Activated T-helper 9 cell treated with anti-CD3 and anti-CD28 coated beads, Interleukin-2, amount 50 U/mL, for 16 hours (primary cell): ENCODE results near the gene RERE.
"Not testable (repeated sequence)": the region's sequence is repeated elsewhere in the genome, so short reads cannot be mapped to it uniquely, and the experiment has no call there.

Experiments used
- DNase-seq: peaks from one replicate; pipeline ENCODE4 v3.0.0-alpha.2; 2020; ENCODE audit warnings: low read depth

Gene RERE

DNA sequence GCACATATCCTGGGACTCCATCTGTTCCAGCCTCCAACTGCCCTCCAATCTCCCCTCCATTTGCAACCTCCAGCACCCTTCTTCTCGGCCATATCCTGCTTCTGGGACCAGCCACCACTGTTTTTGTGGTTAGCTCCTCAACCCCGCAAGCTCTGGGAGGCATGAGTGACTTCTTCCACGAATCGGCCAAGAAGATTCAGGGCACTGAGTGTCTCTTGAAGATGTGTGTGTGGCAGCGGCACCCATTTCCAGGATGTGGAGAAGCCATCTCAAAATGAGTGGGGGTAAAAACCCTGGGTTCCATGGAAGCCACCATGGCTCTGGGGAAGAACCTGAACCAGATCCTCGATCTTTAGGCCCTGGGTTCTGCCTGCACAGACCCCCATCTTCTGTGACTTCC lies 304.9 kb downstream of the RERE start:
- DNase-seq = no peak

DNA sequence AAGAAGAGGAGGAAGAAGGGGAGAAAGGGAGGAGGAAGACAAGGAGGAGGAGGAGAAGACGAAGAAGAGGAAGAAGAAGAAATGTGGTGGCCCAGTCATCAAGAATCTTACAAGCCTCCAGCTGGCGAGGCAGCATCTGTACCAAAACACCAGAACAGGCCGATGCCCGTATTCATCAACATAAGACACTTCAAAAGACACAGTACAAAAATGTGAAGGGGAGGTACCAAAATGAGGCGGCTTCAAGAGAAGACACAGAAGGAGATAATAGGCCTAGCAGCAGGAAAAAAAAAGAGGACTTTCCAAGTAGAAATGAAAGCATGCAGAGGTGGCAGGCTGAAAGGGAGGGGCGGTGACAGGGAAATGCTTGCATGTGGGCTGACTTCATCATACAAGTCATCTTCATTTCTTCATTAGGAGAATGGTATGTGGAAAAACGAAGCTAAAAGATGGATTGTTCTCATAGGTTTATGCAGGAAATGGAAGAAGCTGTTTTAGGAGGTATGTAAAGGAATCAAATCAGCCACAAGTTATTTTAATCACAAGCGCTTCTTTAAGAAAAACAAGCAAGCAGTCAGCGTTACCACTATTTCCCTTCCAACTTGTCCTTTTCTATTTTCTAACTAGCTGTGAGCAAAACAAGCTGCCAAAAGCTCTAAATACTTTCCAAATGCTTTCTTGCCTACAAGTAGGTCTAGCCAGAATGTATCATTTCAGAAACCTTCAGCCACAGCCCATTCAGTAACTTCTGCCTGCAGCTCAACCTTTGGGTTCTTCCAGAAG lies 307.2 kb downstream of the RERE start:
- peak; percentile 17 for DNase-seq

DNA sequence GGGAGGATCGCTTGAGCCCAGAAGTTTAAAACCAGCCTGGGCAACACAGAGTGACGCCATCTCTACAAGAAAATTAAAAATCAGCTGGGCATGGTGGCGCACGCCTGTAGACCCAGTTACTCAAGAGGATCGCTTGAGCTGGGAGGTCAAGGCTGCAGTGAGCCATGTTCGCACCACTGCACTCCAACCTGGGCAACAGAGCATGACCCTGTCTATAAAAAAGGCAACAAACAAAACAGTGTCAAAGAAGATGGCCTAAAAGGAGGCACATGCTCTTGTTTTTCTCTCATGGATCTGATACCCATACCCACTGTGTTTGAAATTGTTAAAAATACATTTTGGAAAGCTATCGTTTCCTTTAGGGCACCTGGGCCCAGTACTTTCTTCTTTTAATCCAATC lies 307.9 kb downstream of the RERE start:
- no peak for DNase-seq

DNA sequence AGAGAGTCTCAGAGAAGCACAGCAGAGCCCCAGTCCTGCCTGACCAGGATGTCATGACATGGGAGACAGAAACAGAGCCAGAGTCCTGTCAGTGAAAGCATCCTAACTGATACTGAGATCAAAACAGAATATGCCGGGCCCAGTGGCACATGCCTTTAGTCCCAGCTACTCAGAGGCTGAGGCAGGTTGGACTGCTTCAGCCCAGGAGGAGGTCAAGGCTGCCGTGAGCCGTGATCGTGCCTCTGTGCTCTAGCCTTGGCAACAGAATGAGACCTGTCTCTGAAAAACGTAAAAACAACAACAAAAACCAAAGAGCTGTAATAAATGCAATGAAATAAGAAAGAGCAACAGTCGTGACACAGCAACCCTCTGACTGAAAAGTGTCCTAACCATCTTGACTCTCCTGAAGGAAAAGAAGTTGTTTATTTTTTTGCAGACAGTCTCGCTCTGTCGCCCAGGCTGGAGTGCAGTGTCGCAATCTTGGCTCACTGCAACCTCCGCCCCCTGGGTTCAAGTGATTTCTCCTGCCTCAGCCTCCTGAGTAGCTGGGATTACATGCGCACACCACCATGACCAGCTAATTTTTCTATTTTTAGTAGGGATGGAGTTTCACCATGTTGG lies 310.3 kb downstream of the RERE start:
- no peak for DNase-seq

DNA sequence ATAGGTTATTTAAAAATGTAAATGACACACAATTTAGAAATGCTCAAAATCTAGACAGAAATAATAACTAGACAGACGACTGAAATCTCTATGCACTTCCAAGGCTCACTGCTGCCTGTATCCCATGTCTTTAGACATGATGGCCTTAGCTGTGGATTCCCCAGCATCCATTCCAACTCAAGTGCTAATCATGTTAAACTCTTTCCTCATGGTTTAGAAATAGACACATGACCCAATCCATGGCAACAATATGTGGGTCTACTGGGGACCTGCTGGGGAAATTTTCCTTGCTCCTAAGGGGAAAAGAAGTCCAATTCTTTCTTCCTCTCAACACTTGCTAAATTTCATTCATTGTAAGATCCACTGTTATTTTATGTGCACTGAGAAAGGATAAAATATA lies 311.0 kb downstream of the RERE start:
- no peak for DNase-seq

DNA sequence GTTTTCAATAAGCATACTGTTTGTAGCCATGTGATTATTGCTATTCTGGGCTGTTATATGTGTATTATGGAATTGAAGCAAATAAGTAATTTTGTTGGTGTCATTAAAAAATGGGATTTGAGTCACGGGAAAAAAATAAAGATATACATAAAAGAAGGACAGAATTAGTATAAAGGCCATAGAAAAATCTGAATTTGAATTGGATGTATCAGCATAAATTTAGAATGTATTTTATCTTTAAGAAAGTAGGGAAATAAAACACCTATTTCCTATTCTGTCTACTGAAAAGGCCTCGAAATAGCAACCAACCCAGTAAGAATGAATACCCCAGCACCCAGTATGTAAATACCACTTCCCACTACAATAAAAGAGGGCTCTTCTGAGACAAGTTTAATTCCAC lies 313.6 kb downstream of the RERE start:
- DNase-seq = no peak

DNA sequence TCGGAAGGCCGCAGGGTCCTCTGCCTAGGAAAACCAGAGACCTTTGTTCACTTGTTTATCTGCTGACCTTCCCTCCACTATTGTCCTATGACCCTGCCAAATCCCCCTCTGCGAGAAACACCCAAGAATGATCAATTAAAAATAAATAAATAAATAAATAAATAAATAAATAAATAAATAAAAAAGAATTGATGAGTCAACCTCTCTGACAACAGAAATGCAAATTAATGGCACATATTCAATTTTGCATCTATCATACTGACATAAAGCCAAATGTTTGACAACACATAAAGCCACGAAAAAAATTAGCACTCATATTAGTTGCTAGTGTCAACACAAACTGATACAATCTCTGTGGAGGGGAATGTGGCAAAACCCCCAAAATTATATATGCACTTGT lies 314.5 kb downstream of the RERE start:
- not testable (repeated sequence) for DNase-seq

DNA sequence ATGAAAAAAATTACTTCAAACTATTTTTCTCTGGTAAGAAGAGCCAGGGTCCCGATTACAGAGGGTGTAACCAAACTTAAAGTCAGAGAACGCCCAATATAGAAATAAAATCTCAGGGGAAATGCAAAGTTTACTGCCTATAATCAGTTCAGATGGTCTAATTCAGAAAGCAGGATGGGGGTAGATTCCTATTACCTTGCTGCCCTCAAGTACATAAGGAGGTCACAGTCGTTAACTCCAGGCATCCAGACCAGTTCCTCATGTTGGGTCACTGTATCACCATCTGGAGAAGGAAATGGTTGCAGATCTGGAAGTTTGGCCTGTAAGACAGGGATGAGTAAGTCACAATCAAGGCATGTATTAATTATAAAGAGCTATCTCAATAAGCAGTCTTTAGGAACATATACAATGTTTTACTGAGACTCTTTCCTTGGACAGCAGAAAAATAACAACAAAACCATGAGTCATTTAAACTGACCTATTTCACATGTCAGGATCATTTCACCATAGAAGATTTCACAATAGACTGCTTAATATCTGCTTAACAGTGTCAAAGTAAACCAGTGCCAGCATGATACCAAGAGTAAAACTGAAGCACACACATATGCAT lies 320.1 kb downstream of the RERE start:
- no peak for DNase-seq

DNA sequence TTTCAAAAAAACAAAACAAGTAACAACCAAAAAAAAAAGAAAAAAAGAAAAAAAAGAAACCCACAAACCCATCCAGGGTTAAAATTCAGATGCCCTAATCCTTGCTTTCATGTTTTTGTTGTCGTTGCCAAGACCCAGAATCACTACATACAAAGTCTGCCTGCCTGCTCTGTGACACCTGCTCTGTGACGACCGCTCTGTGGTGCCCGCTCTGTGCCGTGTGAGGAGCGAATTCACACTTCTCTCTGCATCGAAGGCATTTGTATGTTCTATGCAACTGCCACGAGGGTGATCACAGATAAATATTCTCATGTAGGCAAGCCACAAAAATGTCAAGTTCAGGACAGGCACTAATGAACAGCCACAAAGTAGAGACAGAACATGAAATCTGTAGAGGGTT lies 321.0 kb downstream of the RERE start:
- no peak for DNase-seq

DNA sequence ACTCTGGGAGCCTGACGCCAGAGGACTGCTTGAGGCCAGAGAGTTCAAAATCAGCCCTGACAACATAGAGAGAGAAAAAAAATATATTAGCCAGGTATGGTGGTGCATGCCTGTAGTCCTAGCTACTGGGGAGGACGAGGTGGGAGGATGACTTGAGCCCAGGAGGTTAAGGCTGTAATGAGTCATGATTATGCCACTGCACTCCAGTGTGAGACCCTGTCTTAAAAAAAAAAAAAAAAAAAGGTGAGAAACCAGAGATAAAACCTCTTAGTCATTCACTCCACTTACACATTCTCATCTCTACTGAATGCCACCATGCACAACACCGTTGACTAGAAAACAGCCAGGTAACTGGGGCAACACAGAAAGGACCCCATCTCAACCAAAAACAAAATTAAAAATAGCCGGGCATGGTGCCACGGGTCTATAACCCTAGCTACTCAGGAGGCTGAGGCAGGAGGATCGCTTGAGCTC lies 321.5 kb downstream of the RERE start:
- DNase-seq = no peak

DNA sequence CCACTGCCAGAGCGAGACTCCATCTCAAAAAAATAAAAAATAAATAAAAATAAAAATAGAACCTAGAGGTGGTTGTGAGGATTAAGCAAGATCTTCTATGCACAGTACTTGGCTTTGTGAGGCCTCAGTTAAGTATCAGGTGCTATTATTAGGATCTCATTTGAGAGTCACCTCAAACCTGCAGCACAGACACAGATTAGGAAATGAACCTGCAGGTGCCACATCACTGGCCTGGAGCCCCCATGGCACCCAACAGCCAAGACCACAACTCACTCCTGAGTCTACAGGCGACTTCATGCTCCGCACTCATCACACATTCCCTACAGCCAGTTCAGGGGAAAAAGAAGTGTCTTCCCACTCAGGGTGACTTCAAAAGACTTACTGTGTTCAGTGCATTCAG lies 322.8 kb downstream of the RERE start:
- no peak for DNase-seq

DNA sequence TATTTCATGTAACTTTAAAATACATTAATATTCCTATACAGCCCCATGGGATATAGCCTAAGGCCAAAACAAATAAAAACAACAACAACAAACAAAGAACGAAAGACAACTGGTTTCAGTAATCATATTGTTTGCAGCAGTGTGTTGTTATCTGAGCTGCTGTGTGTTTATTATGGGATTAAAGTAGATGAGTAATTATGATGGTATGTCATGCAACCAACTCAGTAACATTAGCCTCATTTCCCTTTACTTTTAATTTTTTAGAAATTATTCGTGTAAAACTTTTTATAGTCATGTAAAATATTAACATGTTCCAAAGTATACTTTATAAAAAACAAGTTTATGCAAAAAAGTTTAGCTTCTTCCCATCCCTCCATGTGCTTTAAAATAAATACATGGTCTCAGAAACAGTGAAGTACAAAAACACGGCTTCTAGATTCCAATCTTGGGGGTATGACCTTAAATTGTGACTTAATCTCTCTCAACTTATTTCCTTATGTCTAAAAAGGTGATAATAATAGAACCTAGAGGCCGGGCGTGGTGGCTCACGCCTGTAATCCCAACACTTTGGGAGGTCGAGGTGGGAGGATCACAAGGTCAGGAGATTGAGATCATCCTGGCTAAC lies 323.4 kb downstream of the RERE start:
- no peak for DNase-seq

DNA sequence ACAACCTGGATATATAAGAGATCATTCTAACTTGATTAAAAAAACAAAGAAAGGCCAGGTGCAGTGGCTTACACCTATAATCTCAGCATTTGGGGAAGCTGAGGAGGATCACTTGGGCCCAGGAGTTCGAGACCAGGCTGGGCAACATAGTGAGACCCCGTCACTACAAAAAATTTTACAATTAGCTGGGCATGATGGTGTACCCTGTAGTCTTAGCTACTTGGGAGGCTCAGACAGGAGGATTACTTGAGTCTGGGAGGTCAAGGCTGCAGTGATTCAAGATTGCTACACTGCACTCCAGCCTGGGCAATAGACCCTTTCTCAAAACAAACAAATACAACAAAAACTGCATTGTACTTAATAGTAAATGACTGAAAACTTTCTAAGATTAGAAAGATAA lies 330.2 kb downstream of the RERE start:
- DNase-seq = no peak

DNA sequence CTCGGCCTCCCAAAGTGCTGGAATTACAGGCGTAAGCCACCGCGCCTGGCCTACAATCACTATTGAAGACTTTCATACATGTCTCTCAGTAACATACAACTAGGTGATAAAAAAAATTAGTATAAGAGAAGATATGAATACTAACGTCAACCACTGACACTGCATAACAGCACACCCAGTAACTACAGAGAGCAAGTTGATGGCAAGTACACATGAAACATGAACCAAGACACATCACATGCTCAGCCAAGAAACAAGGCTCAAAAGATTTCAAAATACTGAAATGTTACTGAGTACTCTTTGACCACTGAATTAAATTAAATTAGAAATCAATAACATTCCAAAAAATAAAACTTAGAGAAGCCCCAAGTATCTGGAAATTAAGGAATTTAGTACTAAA lies 331.4 kb downstream of the RERE start:
- no peak for DNase-seq

DNA sequence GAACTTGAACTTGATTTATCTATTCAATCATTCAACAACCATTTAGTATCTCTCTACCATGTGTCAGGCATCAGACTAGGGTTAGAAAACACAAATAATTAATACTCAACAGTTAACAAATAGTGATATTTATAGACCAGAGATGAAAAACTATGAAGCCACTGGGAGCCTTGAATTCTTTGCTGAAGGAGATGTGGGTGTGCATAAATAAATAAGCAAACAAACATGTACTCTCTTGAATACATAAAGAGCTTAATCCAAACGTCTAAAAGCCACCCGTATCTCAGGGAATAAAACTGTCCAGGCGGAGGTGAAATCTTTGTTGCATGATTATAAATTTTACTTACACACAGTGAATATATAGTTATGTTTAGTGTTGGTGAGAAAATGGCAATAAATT lies 333.9 kb downstream of the RERE start:
- DNase-seq = no peak

DNA sequence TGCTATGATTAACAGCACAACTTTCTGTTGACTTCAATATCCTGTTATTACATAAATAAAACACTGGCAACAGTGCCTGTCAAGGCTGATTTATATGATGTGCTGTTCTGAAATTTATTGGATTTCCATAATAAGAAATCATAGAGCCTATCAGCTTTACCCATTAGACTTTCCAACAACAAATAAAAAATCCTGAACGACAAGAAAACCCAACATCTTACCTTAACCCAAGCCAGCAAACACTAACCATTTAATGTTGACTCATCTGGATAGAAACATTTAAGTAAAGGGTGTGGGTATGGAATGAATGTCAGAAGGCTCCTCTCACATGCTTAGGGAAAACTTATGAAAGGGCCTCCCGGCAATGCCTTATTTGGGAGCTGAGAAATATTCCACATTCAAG lies 334.5 kb downstream of the RERE start:
- no peak for DNase-seq

DNA sequence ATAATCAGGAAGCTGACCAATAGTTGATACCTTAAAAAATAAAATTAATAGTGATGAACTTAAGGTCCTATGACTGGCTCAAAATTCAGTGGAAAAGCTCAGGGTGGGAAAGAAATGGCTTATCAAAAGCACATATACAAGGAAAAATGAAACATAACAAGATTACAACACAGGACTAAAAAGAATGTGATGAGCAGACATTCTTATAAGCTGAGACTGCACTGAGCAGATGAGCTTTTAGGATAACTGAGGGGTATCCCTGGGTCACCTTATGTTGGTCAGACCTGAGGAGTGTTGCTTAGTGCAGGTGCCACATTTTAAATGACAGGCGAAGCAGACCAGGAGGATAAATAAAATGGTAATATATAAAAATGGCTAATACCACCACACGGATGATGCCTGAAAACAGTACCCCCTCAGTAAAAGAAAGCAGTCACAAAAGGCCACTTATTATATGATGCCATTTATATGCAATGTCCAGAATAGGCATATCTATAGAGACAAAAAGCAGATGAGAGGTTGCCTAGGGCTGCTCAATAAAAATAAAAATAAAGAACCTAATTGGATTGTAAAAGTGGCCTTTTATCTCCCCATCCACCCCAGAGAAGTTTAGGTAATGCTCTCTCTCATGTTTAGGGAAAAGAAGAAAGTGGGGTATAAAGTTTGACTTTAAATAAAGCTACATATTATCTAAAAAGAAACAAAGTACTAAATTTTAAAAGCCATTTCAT lies 335.6 kb downstream of the RERE start:
- DNase-seq = no peak

DNA sequence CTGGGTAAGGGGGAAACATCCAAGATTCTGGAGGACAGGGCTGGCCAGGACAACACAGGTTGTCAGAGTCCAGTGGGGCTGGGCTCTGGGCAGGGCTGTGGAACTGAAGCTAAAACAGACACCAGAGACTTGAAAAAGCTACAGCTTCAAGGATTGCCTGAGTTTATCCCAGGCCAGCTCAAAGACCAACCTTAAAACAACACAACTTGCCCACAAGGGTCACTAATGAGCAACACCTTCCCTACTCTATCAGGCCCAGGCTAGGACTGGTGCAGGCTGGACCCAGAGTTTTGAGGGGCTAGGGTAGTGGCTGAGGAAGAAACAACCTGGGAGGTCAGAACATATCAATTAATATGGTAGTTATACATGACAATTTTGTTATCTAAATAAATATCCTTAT lies 338.9 kb downstream of the RERE start:
- DNase-seq = no peak

DNA sequence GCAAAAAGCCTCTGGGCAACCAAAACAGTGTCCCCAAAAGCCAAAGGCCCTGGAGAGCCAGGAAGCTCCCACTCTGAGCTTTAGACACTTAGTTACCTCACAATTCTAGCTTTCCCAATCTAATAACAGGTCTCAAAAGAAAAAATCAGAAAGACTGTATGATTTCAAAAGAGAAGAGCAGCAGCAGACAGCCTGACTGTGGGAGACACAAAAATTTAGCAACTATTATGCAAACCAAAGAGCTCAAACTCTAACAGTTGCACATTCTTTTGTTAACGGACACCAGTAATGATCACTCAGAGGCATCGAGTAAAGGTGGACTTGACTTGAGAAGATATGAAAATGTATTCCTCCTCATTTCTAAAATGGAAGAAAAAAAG lies 339.5 kb downstream of the RERE start:
- DNase-seq = no peak

DNA sequence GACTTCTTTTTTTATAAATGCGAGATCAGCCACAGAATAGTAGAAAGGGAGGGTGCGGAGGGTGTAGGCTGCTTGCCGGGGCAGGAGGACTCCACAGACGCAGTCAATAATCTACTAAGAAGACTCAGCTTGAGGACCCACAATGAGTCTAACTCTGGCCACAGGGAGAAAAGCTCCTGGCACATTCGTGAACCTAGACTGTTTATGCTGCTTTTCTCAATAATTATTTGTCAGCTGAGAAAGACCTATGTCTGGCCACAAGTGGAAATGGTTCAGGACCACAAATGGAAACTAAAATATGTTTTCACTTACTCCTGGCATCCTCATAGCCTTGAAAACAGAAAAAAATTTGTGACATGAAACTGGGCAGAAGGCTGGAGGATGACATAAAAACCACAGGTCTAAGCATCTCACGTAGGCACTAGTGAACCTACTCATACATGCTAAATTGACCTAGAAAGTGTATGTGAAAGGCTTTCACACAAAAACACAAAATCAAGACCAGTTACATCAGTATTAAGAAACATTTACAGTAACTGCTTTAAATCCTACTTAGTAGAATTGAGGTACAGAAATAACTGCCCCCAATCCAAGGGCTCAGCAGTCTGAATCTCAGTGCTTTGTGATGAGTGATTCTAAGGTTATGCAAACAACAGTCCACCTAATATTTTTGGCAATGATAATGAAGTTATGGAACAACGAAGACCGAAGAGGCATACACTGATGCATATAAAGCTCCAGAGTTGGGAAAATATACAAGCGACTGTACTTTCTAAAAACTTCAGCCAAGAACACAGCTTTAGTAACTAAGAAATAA lies 340.1 kb downstream of the RERE start:
- no peak for DNase-seq

DNA sequence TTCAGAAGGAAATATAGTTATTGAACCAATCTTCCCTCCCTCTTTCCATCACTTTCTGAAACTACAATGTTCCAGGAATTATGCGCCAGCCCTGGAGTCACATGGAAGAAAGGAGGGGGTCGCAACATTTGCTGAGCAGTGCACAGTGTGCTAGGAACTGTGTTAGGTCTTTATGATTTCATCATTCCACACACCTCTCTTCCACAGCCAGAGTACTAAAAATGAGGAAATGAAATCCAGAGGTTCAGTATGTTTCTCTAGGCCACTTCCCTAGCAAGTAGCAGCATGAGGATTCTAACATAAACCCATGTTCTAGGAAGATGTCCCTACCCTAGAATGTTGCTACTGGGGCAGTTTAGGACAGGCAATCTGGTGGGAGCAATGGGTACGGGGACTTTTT lies 341.4 kb downstream of the RERE start:
- DNase-seq = no peak

DNA sequence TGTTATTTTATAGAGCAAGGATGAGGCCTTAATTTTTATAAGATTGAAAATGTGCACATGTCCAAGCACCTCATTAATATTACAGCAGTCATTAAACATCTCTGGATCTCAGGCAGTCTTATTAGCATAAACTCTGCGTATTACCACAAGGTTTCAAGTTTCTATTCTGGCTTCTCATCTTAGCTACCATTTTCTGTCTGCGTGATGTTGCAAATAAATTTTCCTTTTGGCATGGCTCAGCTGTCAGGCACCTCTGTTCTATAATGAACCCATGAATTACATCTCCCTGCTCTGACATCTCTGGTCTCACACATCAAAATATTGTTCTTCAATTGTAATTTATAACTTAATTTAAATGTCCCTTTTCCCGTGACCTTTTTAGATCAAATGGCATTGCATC lies 343.1 kb downstream of the RERE start:
- DNase-seq = no peak
